Heart left ventricle (tissue), 16 donors: ENCODE measurements around the gene COA1. TPM values are rescaled to one million over a fixed set of nuclear protein-coding genes. Genes with fewer than 3 reads are reported as not detected.
A peak's percentile ranks its signal among the peaks of the same experiment; 100 is the strongest.

ENCODE experiments used
- ATAC-seq, 4 donors: fragments of 200-7000 bp; cut with Tn5 transposase; one replicate each; pipeline ENCODE4 v1.9.1; 2020 to 2022; ENCODE audit warnings: moderate library complexity in 4 of 4, mild to moderate bottlenecking in 3 of 4, moderate number of reproducible peaks in 1 of 4
- DNase-seq, 5 donors: peaks; one replicate each; pipeline ENCODE4 v3.0.0-alpha.2; 2020
- H3K27ac ChIP-seq, 12 donors: fragments of 200-600 bp; sonication (generic) in 4 of 12; one replicate each; pipeline versions ENCODE4 v1.5.0 to v1.8.0; 2016 to 2022; ENCODE audit warnings: mild to moderate bottlenecking in 2 of 12
- H3K27me3 ChIP-seq, 9 donors: fragments of 200-600 bp; sonication (generic) in 2 of 9; one replicate each; pipeline versions ENCODE4 v1.5.1 to v1.8.0; 2016 to 2022; ENCODE audit warnings: mild to moderate bottlenecking in 3 of 9
- H3K36me3 ChIP-seq, 9 donors: fragments of 200-600 bp; sonication (generic) in 2 of 9; one replicate each; pipeline versions ENCODE4 v1.5.0 to v1.8.0; 2018 to 2022; ENCODE audit warnings: mild to moderate bottlenecking in 2 of 9
- H3K4me1 ChIP-seq, 12 donors: fragments of 200-600 bp; sonication (generic) in 4 of 12; one replicate each; pipeline versions ENCODE4 v1.5.0 to v1.8.0; 2016 to 2022; ENCODE audit warnings: mild to moderate bottlenecking in 3 of 12
- H3K4me3 ChIP-seq, 12 donors: fragments of 200-600 bp; sonication (generic) in 4 of 12; one replicate each; pipeline versions ENCODE4 v1.5.0 to v1.8.0; 2017 to 2022; ENCODE audit warnings: mild to moderate bottlenecking in 9 of 12, moderate library complexity in 4 of 12
- H3K9me3 ChIP-seq, 12 donors: fragments of 200-600 bp; sonication (generic) in 4 of 12; one replicate each; pipeline versions ENCODE4 v1.5.0 to v1.8.0; 2016 to 2022; ENCODE audit warnings: mild to moderate bottlenecking in 1 of 12
- POLR2A ChIP-seq, 2 donors: fragments of 450-650 bp; IDR thresholded peaks; one replicate each; pipeline ENCODE4 v1.6.1; 2017; ENCODE audit warnings: antibody characterized with exemption in 2 of 2, mild to moderate bottlenecking in 2 of 2, moderate library complexity in 2 of 2
- WGBS, 4 donors: extraction: QIAGEN DNeasy Blood & Tissue Kit in 2 of 4; methylation state at CpG; one replicate each; pipeline versions ENCODE4 v1.1.5 to v1.1.7; 2013 to 2018; 5-methylcytosine and 5-hydroxymethylcytosine counted together
- intact Hi-C, 10 donors: fragments of 100-400 bp; cut with DNase I; formaldehyde crosslinking; loops; one replicate each; pipeline versions ENCODE4 v1.11.1 to v1.14.2; 2022
- polyA plus RNA-seq, 2 donors: library from polyadenylated mRNA; stranded (reverse); fragments of 200-250 nt; gene quantifications; one replicate each; pipeline ENCODE4 v1.2.3, GENCODE V29; 2013
- total RNA-seq, 9 donors: library from RNA; depleted of rRNA in 2 of 9; stranded (reverse); fragments of >200 nt in 2 of 9; fragmentation: NEBNext Ultra II Directional in 3 of 9; extraction: Animal tissue kit (Norgen Biotek cat#: 25700) in 3 of 9; gene quantifications; one replicate each; pipeline versions ENCODE4 v1.1.0 to v1.2.4, GENCODE V29; 2016 to 2023
- TF ChIP-seq, protein P1 (sequence below), 12 donors: fragments of 200-600 bp; sonication (generic) in 4 of 12; IDR thresholded peaks; one replicate each; pipeline versions ENCODE4 v1.5.0 to v1.8.0; 2018 to 2022; ENCODE audit warnings: antibody characterized with exemption in 12 of 12, mild to moderate bottlenecking in 5 of 12
- donor health status: ischemic (EF 13 %, LVEDD 7.1; RV severe dilation, severe dysfunction).
- donor health status: healthy with polysubstance abuse.
- donor health status: DM: no; HTN: yes; CAD: no.
- donor health status: DM: no; HTN: no; CAD: no.
- donor health status: ischemic (EF 25% LVEDD 6.9; RV normal size, moderate dysfunction).
- donor health status: ischemic (EF 25% LVEDD 5.7; RV mildly dilated, moderate dysfunction).
- donor health status: healthy.
- donor health status: DM: yes; HTN: yes; CAD: no.
- donor health status: ischemic (EF 35%, LVEDD 5.7; RV mildly dilated, moderate dysfunction).
- donor health status: nonischemic (EF 11% LVEDD 7.7; RV severe dilation, severe dysfunction).
- donor health status: DM: yes; HTN: yes; CAD: no.
- donor health status: PGD.
- donor health status: ischemic (EF 29% LVEDD 5.4; RV normal size, mild dysfunction).
- donor health status: nonischemic (EF 23%, LVEDD 6.1; RV moderate dilation, normal function).

COA1 gene
- total and polyA plus RNA-seq, 11 donors, result 57.5 to 81.2 (median 68.6) TPM

DNA sequence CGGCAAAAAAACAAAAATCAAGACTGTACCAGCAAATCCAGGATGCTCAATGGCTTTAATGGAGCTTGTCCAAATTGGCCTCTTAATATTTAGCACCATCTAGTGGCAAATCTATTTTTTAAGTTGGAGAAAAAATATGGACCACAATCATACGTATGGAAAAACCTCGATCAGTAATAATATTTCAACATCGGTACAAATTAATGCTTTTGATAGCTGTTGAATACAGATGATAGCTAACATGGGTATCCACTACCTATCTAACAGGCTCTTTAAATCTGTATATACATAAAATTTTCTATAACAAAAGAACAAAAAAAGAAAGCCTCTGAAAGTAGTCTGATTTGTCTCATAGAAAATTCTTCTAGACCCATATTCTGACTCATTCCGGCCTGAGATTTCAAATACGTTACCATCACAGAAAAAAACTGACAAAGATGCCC is 29.2 kb downstream of the COA1 start:
- Histone ChIP-seq H3K4me3 (no peak overlapping the region), H3K4me1 (peaks cover 0 to 19% (median 4%) of the 10 kb centered on the region in 12 donors), H3K36me3 (peaks cover 0 to under 1% (median 0%) of the 10 kb centered on the region in 9 donors), H3K9me3 (no peaks in the 10 kb centered on the region), H3K27ac (no peak overlapping the region), H3K27me3 (no peaks in the 10 kb centered on the region)
- TF ChIP-seq, protein P1, sequence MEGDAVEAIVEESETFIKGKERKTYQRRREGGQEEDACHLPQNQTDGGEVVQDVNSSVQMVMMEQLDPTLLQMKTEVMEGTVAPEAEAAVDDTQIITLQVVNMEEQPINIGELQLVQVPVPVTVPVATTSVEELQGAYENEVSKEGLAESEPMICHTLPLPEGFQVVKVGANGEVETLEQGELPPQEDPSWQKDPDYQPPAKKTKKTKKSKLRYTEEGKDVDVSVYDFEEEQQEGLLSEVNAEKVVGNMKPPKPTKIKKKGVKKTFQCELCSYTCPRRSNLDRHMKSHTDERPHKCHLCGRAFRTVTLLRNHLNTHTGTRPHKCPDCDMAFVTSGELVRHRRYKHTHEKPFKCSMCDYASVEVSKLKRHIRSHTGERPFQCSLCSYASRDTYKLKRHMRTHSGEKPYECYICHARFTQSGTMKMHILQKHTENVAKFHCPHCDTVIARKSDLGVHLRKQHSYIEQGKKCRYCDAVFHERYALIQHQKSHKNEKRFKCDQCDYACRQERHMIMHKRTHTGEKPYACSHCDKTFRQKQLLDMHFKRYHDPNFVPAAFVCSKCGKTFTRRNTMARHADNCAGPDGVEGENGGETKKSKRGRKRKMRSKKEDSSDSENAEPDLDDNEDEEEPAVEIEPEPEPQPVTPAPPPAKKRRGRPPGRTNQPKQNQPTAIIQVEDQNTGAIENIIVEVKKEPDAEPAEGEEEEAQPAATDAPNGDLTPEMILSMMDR (IDR thresholded peaks at IDR 0.05), result peak; percentile 58 to 90 (median 70)
- no peak for TF ChIP-seq POLR2A (IDR thresholded peaks at IDR 0.05)
- DNase-seq (no peak), ATAC-seq (peak in 3 of 4 donors; percentile 44 to 73 (median 72))
- WGBS, 4 donors, result 27 to 37% (median 27%) methylated on average over 6 of the region's 6 CpGs
- intact Hi-C loops, result loop anchor here in 6 of 10 donors (1.0 to 10.0 kb wide), 5 partner anchors 53 to 235 kb away; partner anchors contain the start of gene STK17A (in 4 of the 6)

DNA sequence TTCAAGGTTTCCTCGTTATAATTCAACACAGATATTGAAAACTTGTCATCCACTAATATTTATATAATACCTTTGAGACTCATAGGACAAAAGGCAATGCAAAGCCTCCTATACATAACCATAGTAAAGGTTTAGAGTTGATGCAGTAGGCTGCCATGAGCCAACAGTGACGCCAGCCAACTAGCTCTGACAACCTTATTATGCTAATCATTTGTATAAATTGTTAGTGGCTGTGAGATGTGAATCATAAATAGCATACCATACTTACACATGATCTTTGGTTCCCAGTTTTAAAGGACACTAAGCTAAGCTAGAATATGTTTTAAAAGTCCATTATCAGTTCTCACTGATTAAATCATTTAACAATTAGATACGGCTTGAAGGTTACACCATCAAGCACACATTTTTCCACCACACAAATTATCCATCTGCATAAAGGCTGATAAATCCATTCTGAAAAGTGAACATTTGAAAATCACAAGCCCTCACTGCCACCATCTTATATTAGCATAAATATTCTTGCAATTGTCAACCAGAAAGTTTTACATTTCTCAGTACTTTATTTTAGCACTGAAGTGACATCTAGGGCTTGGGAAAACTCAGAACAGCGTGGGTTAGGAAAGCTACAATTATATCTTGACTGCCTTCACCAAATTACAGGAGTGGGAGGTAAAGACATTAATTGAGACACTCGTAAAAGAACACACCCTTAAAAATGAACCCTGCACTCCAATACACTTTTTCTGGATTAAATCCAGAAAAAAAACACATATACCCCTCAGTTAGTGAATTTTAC is 30.7 kb downstream of the COA1 start:
- TF ChIP-seq, protein P1 (IDR thresholded peaks at IDR 0.05), result no peak
- no peak for TF ChIP-seq POLR2A (IDR thresholded peaks at IDR 0.05)
- intact Hi-C loops, result loop anchor here in 7 of 10 donors (1.0 to 10.0 kb wide), 5 partner anchors 51 to 139 kb away; partner anchors contain the start of gene STK17A (in 1 of the 7)
- H3K4me1 ChIP-seq, result peaks cover 0 to 28% (median 4%) of the 10 kb centered on the region in 12 donors
- ATAC-seq (no peak), DNase-seq (no peak)
- no peaks in the 10 kb centered on the region for H3K27me3 ChIP-seq
- H3K27ac ChIP-seq, result no peak overlapping the region
- WGBS, 4 donors, result 77 to 81% (median 80%) methylated on average over 5 of the region's 5 CpGs
- H3K36me3 ChIP-seq, result no peaks in the 10 kb centered on the region
- no peak overlapping the region for H3K4me3 ChIP-seq
- H3K9me3 ChIP-seq, result no peaks in the 10 kb centered on the region

DNA sequence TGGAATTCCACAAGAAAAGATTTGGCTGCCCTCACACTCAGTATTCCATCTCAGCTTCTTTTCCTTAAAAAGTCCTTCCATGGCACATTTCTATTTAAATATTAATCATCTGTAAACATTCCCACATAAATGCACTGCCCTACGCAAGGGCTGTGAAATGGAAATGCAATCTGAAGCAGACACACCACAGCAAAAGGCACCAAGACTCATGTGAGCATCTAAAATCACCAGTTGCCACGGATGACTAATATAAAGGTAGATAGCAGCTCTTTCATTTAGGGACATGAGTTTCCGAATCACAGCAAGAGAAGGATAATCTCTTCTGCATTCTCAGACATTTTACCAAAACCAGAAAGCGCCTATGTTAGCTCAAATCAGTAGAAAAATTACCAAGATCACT is 31.6 kb downstream of the COA1 start:
- no peaks in the 10 kb centered on the region for H3K27me3 ChIP-seq
- intact Hi-C loops, result loop anchor here in 4 of 10 donors (2.0 to 10.0 kb wide), 4 partner anchors 50 to 140 kb away; partner anchors contain the start of gene STK17A (in 1 of the 4)
- TF ChIP-seq POLR2A (IDR thresholded peaks at IDR 0.05), result no peak
- TF ChIP-seq, protein P1 (IDR thresholded peaks at IDR 0.05), result no peak
- ATAC-seq (no peak), DNase-seq (no peak)
- no peak overlapping the region for H3K27ac ChIP-seq
- H3K4me3 ChIP-seq, result no peak overlapping the region
- H3K4me1 ChIP-seq, result peaks cover 0 to 34% (median 4%) of the 10 kb centered on the region in 12 donors
- H3K9me3 ChIP-seq, result no peaks in the 10 kb centered on the region
- 80 to 89% (median 86%) methylated on average over 4 of the region's 4 CpGs for WGBS, 4 donors
- no peaks in the 10 kb centered on the region for H3K36me3 ChIP-seq

DNA sequence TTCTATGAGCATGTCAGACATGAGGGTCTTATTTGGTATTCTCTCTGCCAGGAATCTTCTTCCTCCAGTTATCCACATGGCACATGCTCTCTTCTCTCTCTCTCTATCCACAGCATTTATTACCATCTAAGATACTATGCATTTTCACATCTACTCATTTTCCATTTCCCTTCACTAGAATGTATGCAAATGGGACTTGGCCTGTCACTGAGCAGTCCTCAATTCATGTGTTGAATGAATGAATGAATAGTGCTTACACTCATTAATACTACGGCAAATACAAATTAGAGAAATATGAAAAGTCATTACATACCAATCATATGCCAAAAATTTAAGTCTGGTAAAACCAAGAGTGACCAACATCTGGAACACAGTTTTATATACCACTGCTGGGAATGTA is 34.0 kb downstream of the COA1 start:
- no peak overlapping the region for H3K4me3 ChIP-seq
- no peak for ATAC-seq
- H3K36me3 ChIP-seq, result no peaks in the 10 kb centered on the region
- no peak for DNase-seq
- WGBS, 4 donors, result 95 to 100% (median 98%) methylated on average over 1 of the region's 1 CpG
- H3K27ac ChIP-seq, result no peak overlapping the region
- no peaks in the 10 kb centered on the region for H3K9me3 ChIP-seq
- intact Hi-C loops, result loop anchor here in 3 of 10 donors (5.0 to 10.0 kb wide), 3 partner anchors 48 to 142 kb away; no protein-coding TSS in a partner anchor
- peaks cover 0 to 34% (median 3%) of the 10 kb centered on the region in 12 donors for H3K4me1 ChIP-seq
- TF ChIP-seq, protein P1 (IDR thresholded peaks at IDR 0.05), result no peak
- no peak for TF ChIP-seq POLR2A (IDR thresholded peaks at IDR 0.05)
- H3K27me3 ChIP-seq, result no peaks in the 10 kb centered on the region
